ENCODE data around the gene DTX1.
A peak's percentile ranks its signal among the peaks of the same experiment; 100 is the strongest.

DTX1 gene

GRCh38 chr12:113055594-113056380, 743 bp upstream of the DTX1 start:
- no peak for DNase-seq

DNA sequence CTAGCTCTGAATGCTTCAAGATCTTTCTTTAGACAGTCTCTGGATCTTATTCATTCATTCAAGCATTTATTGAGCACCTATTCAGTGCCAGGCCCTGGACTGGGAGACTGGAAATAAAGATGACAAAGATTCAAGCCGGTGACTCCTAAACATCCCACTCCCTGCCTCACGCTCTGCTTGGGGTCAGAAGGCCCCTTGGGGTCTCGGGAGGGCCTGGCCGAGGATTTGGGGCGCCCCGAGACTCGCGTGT, 224 bp upstream of the DTX1 start:
- DNase-seq, result no peak

DNA sequence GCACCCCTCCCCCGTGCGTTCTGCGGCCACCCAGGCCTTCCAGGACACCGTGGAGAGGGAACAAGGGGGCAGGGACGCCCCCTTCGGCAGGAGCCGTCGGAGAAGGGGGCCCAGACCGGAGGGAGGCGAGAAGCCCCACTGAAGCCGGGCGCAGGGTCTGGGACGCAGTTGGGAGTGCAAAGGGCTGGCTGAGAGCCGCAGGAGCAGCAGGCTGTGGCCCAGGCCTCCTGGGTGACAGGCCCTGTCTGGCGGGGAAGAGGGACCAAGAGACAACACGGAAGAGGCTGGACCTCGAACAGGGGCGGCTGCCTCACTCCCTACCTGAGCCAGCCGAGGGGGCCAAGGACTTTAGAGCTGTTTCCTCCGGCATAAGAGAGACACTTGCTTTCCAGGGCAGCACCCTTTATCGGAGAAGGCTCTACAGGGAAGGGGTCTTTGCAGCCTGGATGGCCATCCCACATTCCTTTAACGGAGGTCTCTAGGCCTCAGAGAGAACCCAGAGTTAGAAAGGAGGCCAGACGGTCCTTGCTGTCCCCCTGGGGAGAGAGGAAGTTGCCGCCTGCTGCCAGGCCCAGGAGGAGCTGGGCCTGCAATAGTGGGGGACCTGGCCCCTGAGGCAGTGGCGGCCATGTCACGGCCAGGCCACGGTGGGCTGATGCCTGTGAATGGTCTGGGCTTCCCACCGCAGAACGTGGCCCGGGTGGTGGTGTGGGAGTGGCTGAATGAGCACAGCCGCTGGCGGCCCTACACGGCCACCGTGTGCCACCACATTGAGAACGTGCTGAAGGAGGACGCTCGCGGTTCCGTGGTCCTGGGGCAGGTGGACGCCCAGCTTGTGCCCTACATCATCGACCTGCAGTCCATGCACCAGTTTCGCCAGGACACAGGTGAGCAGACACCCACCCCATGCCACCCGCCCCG, 1.3 kb downstream of the DTX1 start:
- DNase-seq, result no peak

- no peak for DNase-seq
Observed at GRCh38 chr12:113058553-113058952, 2.0 kb downstream of the DTX1 start.

- DNase-seq, result no peak
Observed at GRCh38 chr12:113059071-113059595, 2.6 kb downstream of the DTX1 start.

DNA sequence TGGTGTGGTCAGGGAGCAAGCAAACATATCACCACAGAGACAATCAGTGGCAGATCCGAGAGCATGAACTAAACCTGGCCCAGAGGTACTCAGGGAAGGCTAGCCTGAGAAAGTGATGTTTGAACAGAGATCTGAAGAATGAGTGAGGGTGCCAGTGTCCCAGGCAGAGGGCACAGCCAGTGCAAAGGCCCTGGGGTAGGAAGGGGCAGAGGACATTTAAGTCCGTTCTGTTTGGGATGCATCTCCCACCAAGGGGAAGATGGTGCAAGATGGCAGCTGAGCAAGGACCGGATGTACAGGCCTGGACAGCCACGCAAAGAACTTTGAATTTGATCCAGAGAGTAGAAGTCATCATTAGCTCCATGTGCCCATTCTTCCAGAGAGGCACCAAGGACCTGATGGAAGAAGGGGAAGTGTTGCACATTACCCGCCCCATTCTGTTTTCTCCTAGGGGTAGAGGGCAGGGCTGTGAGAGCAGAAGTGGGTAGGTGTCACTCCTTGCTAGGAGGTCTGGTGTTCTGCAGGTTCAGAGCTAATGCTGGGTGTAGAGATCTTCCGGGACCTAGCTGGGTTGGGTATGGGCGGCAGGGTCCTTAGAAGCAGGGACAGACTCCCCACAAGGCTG, 3.9 kb downstream of the DTX1 start:
- DNase-seq, result no peak

DNA sequence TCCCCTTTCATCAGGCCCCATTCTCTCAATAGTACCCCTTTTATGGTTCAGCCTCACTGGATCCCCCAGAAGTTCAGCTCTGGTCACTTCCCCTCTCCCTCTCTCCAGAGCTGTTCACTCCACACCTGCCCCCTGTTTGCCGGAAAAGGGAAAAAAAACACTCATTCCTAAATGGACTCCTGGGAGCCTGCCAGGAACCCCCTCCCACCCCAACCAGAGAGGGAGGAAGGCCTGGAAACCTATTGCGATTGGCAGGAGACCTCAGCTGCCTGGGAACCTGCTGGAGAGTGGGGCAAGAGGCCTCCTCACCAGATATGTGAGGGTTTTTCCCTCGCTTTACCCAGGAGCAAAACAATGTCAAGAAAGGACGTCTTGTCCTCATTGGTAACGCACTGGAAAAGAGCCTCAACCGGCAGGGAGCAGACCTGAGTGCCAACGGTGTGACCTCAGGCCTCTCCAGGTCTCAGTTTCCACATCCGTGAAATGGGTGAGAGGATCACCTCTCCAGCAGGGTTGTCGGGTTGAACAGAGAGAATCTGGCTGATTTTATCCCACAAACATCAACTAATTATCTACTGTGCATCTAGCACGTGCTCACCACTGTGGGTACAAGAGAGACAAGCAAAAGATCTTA, 4.6 kb downstream of the DTX1 start:
- no peak for DNase-seq

GRCh38 chr12:113062502-113063395, 6.2 kb downstream of the DTX1 start:
- DNase-seq, result no peak

GRCh38 chr12:113063396-113064350, 7.1 kb downstream of the DTX1 start:
- no peak for DNase-seq

DNA sequence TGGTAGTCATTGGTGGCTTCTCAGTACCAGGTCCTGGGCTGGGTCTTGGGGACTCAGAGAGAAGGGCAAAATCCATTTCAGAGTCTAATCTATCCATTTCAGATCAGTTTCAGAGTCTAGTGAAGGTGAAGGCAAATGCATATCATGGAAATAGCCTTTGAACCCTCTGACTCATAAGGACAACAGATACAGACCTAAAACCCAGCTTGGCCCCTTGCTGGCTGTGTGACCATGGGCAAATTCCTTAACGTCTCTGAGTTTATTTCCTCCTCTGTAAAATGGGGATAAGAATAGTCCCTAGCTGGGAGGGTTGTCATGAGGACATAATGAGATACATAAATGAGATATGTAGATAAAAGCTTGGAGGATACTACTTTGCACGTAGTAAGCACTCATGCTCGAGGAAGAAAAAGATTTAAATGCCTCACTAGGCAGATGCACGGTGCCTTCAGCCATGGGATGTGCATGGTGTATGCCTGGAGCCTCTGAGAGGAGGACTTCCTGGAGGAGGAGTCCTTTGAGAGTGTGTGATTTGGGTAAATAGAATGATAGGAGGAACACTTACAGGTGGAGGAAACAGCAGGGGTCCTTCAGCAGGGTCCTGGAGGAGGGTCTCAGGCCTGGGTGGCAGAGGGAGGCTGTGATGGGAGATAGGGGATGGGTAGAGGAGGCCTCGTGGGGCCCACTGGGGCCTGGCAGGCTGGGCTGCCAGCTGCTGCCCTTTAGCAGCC, 8.0 kb downstream of the DTX1 start:
- DNase-seq, result no peak

DNA sequence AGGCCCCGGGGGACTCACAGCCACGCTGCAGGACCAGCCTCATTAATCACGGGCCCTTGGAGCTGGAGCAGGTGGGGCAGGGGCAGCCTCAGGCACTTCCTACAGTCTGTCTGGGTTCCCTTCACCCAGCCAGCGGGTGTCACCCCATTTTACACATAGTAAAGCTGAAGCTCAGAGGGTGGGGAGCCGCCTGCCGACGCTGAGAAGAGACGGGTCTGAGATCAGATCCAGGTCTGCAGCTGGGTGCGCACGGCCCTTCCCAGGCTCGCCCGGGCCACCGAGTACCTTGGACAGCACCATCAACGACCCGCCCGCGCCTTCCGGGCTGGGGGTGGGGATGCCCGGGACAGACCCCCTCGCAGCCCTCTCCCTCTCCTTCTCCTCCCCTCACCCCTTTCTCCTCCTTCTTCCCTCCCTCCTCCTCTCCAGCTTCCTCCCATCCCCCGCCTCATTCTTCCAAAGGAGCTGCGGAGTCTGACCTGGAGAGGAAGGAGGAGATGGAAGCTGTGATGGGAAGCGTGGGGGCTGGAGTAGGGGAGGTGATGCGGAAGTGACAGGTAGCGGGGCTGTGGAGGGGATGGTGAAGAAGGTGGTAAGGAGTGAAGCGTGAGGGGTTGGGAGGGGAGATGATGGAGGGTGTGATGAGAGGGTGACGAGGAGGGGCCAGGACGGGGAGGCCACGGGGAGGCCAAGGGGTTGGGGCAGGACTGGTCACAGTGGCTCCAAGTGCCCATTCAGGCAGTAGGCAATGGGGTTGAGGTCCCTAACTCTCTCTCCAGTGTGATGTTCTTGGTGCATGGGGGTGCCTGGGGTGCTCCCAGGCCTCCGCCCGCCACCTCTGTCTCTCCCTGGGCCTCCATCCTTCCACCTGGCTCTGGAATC, 8.8 kb downstream of the DTX1 start:
- DNase-seq, result peak; percentile 36

DNA sequence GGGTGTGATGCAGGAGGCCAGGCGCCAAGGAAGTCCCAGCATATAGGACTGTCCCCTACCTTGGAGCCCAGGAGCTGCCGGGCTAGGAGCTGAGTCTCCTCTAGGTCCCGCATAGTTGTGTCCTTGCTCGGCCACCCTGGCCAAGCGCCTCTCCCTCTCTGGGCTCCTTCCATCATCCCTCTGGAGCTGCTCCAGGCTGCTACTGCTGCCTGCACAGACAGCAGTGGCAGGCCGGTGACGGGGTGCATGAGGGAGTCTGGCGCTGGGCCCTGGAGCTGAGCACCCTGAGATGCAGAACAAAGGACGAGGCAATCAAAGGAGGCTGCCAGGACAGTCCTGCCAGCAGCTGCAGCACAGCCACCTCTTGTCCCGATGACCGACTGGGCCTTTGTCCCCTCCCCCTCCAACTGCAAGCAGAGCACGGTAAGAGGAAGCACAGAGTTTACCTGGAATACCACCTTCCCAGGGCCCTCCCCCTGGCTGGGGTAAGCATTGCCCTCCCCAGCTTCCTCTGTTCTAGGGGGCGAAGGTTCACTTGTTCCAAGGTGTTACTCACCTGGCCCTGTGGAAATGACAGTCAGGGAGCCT, 10.4 kb downstream of the DTX1 start:
- DNase-seq, result no peak

GRCh38 chr12:113067987-113068935, 11.7 kb downstream of the DTX1 start:
- no peak for DNase-seq

DNA sequence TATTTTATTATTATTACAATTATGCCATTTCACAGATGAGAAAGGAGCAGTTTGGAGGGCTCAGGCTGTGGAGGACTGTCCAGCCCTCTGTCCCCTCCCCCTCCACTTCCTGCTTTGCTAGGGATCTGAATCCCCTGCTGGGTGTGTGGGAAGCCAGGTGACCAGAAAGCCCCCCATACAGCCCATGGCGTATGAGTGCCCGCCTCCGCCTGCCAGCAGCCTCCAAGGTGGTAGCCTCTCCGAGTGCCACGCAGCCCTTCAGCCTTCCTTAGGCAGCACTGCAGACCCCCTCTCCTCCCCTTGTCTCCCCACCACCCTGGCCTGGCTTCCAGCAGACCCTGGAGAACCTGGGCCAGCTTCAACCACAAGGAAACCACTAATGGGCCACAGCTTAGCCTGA, 12.6 kb downstream of the DTX1 start:
- no peak for DNase-seq

DNA sequence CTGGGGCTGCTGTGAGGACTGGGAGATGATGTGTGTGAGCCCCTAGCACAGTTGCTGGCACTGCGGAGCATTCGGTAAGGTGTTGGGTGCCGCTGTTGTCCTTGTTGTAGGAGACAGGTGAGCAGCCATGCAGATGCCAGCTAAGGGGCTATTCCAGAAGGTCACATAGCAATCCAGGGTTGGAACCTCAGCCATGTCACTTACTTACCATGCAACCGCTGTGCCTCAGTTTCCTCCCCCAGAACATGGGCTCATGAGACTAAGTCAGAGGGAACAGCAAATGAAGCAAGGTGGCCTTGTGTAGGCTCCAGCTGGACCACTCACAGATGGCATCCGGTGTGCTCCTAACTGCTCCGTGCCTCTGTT, 13.2 kb downstream of the DTX1 start:
- DNase-seq, result no peak

DNA sequence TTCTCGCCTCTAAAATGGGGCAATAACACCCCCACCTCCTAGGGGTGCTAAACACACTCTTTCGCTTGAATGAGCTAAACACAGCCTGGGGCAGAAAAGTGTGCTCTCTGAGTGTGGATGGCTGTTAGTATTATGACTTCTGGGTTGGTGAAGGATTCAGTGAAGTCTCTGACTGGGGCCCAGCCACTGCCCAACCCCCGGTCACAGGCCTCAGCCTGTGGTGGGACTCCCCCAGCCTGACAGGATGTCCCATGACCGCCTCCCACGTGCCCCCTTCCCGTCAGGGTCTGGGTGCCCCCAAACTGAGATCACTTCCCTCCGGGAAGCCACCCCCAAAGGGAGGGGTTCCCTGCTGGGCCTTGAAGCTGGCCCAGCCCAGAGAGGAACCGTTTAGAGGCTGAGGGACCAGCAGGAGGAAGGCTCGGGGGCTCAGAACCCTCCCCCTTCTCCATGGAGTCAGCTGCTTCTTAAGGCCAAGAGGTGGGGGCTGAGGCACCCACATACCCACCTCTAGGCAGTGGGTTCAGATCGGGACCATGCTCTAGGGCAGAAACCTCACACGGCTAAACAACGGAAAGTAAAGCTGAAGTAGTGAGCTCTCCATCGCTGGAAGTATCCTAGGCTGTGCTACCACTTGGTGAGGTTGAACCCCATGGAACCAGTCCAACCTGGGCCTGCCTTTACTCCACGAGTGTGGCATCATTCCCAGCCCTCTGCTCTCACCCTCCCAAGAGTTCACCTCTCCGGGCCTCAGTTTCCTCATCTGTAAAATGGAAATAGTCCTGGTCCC, 13.8 kb downstream of the DTX1 start:
- DNase-seq, result no peak
